ENCODE results near the gene LMF1. TPM values are rescaled to one million over a fixed set of nuclear protein-coding genes. Genes with fewer than 3 reads are reported as not detected.
"Not testable (repeated sequence)": the region's sequence is repeated elsewhere in the genome, so short reads cannot be mapped to it uniquely, and the experiment has no call there.

The LMF1 gene
- total RNA-seq, 1 experiment from 2014 or later: 7.1 TPM

GRCh38 chr16:886802-887731 is 83.7 kb downstream of the LMF1 start:
- Histone ChIP-seq H3K36me3 (replicated peaks; ENCODE audit: control insufficient read depth, insufficient read depth, low read length) (no peaks in the 10 kb centered on the region), H3K4me3 (ENCODE audit: insufficient read depth, low read depth, low read length) (peak overlapping the region; percentile 42), H3K27me3 (ENCODE audit: control insufficient read depth, insufficient read depth, low read length) (no peaks in the 10 kb centered on the region)
- peak; percentile 96 for DNase-seq

DNA sequence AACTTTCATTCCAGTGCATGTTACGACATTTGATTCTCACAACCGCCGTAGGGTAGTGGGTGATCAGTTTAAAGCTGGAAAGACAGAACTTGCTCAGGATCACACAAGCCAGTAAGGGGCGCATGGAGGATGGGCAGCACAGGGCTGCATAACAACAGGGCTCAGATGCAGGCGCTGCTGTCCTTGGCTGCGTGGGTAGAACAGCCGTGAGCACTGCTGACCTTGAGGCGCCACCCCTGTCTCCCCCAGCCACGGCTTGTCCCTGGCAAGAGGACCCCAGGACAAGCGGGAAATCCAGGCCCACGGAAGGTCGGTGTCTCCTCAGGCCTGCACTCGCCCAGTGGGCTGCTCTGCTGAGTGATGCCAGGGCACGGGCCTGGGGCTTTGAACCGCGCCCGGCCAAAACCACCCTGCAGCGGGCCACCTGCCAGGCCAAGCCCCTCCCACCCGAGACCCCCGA is 84.7 kb downstream of the LMF1 start:
- Histone ChIP-seq H3K36me3 (replicated peaks; ENCODE audit: control insufficient read depth, insufficient read depth, low read length) (no peaks in the 10 kb centered on the region), H3K4me3 (ENCODE audit: insufficient read depth, low read depth, low read length) (peak overlapping the region; percentile 46), H3K27me3 (ENCODE audit: control insufficient read depth, insufficient read depth, low read length) (no peaks in the 10 kb centered on the region)
- peak; percentile 95 for DNase-seq

DNA sequence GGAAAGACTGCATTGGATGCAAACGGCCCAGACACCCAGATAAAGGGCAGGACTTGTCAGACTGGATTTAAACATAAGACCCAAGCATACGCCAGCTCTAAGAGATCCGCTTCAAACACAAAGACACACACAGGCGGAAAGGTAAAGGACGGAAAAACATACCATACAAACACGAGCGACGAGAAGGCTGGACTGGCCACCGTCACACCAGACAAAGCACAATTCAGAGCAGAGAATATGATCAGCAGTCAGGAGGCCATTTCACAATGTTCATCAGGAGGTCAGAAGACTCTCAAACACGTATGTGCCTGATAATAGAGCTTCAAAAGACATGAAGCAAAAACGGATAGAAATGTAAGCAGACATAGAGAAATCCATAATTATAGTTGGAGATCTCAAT is 85.4 kb downstream of the LMF1 start:
- no peaks in the 10 kb centered on the region for H3K27me3 ChIP-seq (ENCODE audit: control insufficient read depth, insufficient read depth, low read length)
- H3K4me3 ChIP-seq (ENCODE audit: insufficient read depth, low read depth, low read length): no peak overlapping the region
- no peaks in the 10 kb centered on the region for H3K36me3 ChIP-seq (replicated peaks; ENCODE audit: control insufficient read depth, insufficient read depth, low read length)
- DNase-seq: no peak

DNA sequence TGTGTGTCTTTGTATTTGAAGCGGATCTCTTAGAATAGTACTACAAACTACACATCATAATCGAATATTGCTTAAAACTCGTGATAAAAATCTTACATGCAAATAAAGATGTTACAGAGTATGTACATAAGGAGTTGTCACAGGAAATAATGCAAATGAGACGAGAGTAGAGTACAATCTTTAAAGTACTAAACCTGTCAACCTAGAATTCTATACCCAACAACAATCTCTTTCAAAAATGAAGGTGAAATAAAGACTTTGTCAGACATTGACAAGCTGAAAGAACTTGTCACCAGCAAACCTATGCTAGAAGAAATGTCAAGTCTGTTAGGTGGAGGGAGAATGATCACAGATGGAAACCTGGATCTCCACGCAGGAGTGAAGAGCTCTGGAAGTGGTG is 86.6 kb downstream of the LMF1 start:
- Histone ChIP-seq H3K27me3 (ENCODE audit: control insufficient read depth, insufficient read depth, low read length) (no peaks in the 10 kb centered on the region), H3K4me3 (ENCODE audit: insufficient read depth, low read depth, low read length) (no peak overlapping the region), H3K36me3 (replicated peaks; ENCODE audit: control insufficient read depth, insufficient read depth, low read length) (no peaks in the 10 kb centered on the region)
- no peak for DNase-seq

- DNase-seq: no peak
- H3K4me3 ChIP-seq (ENCODE audit: insufficient read depth, low read depth, low read length): no peak overlapping the region
- H3K36me3 ChIP-seq (replicated peaks; ENCODE audit: control insufficient read depth, insufficient read depth, low read length): no peaks in the 10 kb centered on the region
- no peaks in the 10 kb centered on the region for H3K27me3 ChIP-seq (ENCODE audit: control insufficient read depth, insufficient read depth, low read length)
These were observed 87.0 kb downstream of the LMF1 start for GRCh38 chr16:883781-884180.

DNA sequence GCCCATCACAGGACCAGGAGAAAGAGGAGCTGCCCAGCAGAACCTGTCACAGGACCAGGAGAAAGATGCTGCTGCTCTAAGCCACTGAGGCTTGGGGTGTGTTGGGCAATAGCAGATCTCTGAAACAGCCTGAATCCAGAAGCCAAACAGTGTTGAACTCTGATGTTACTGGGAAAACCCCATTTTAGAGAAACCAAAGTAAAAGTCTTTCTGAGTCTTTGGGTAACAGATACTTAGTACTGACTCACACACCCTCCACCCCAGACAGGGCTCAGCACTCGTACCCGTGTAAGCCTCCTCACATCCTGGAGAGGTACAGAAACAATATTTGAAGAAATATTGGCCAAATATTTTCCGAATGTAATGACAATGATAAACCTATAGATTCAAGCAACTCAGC is 87.4 kb downstream of the LMF1 start:
- DNase-seq: no peak

DNA sequence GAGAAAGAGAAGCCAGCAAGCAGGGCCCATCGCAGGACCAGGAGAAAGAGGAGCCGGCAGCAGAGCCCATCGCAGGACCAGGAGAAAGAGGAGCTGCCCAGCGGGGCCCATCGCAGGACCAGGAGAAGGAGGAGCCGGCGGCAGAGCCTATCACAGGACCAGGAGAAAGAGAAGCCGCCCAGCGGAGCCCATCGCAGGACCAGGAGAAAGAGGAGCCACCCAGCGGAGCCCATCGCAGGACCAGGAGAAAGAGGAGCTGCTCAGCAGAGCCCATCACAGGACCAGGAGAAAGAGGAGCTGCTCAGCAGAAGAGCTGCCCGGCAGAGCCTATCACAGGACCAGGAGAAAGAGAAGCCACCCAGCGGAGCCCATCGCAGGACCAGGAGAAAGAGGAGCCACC is 88.1 kb downstream of the LMF1 start:
- not testable (repeated sequence) for H3K4me3 ChIP-seq (ENCODE audit: insufficient read depth, low read depth, low read length)

More for the DNA sequence above, 87.4 kb downstream of the LMF1 start:
- Histone ChIP-seq H3K27me3 (ENCODE audit: control insufficient read depth, insufficient read depth, low read length) (no peaks in the 10 kb centered on the region), H3K36me3 (replicated peaks; ENCODE audit: control insufficient read depth, insufficient read depth, low read length) (no peaks in the 10 kb centered on the region), H3K4me3 (ENCODE audit: insufficient read depth, low read depth, low read length) (no peak overlapping the region)

DNA sequence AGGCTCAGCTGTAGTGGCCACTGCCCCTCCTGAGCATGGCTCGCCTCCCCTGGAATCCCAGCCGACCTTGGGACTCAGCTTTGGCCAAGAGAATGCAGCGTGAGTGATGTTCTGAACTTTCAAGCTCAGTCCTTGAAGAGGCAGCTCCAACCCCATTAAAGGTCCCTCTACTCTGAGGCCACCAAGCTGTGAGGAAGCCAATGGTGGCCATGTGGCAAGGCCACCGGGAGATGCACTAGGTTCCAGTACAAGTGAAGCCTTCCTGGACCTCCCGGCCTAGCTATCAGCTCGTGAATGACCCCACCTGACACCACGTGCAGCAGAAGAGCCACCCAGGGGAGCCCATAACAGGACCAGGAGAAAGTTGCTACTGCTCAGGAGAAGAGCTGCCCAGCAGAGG is 88.5 kb downstream of the LMF1 start:
- Histone ChIP-seq H3K36me3 (replicated peaks; ENCODE audit: control insufficient read depth, insufficient read depth, low read length) (no peaks in the 10 kb centered on the region), H3K27me3 (ENCODE audit: control insufficient read depth, insufficient read depth, low read length) (no peaks in the 10 kb centered on the region), H3K4me3 (ENCODE audit: insufficient read depth, low read depth, low read length) (no peak overlapping the region)
- no peak for DNase-seq

More for the DNA sequence above, 88.1 kb downstream of the LMF1 start:
- DNase-seq; H3K36me3 ChIP-seq (replicated peaks; ENCODE audit: control insufficient read depth, insufficient read depth, low read length); H3K27me3 ChIP-seq (ENCODE audit: control insufficient read depth, insufficient read depth, low read length): not testable (repeated sequence)

DNA sequence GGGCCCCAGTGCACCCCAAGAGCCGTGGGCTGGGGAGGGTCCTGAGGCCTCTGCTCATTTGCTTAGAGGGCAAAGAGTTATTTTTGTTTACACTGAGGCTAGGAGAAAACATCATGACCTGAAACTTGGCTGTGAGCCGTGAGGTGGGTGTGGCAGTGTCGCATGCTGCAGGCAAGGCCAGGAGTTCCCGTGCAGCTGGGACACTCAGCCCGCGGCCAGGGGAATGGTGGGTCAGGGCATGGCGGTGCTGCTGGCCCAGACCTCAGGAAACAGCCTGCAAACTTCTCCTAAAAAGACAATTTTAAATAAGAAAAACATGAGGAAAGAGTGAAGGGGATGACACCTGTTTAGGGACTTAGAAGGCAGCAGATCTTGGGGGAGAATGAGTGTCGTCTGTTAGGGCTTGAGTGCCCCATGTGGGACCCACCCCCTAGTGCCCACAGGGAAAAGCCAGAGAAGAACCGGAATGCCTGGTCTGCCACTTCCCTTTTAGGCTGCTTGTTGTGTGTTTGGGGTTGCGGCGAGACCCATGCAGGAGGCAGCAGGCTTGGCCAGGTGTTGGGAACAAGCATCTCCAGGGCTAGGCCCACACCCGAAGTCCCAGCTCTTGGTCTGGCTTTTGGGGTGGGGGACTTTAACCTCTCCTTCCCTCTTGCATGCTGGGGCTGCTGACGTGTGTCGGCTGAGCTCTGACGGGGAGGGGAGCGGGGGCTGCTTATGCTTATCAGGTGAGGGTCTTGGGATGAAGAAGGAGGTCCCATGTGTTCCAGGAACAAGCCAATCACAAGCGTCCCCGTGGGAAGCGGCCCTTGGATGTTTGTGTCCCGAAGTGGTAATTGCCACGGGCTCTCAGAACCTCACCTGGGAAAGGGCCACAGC is 89.3 kb downstream of the LMF1 start:
- no peaks in the 10 kb centered on the region for H3K36me3 ChIP-seq (replicated peaks; ENCODE audit: control insufficient read depth, insufficient read depth, low read length)
- no peak for DNase-seq
- no peaks in the 10 kb centered on the region for H3K27me3 ChIP-seq (ENCODE audit: control insufficient read depth, insufficient read depth, low read length)
- H3K4me3 ChIP-seq (ENCODE audit: insufficient read depth, low read depth, low read length): no peak overlapping the region

DNA sequence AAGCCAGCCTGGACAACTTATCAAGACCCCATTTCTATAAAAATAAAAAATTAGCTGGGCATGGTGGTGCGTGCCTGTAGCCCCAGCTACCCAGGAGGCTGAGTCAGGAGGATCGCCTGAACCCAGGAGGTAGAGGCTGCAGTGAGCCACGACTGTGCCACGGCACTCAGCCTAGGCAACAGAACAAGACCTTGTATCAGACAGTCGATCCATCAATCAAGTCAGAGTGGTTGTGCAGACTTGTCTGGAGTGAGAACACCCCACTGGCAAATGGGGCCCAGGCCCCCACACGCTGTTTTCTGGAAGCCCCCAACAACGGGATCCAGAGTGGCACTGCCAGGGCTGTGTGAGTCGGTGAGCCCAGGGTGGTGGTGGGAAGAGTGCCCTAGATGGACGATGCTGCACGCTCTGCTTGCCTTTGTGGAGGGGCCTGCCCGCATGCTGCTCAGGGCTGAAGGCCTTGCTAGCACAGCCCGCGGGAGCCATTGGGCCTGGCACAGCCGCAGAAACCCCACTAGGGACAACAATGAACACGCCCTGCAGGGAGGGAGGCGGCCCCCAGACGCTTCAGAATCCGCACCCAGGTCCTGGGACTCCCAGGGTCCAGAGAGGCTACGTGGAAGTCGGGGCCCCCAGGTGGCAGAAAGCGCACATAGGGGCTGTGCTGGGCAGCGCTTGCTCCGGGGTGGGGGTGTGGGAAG is 90.2 kb downstream of the LMF1 start:
- Histone ChIP-seq H3K36me3 (replicated peaks; ENCODE audit: control insufficient read depth, insufficient read depth, low read length) (no peaks in the 10 kb centered on the region), H3K27me3 (ENCODE audit: control insufficient read depth, insufficient read depth, low read length) (no peaks in the 10 kb centered on the region), H3K4me3 (ENCODE audit: insufficient read depth, low read depth, low read length) (no peak overlapping the region)
- no peak for DNase-seq

- no peaks in the 10 kb centered on the region for H3K36me3 ChIP-seq (replicated peaks; ENCODE audit: control insufficient read depth, insufficient read depth, low read length)
- DNase-seq: no peak
- no peak overlapping the region for H3K4me3 ChIP-seq (ENCODE audit: insufficient read depth, low read depth, low read length)
- H3K27me3 ChIP-seq (ENCODE audit: control insufficient read depth, insufficient read depth, low read length): no peaks in the 10 kb centered on the region
These were observed 90.8 kb downstream of the LMF1 start for GRCh38 chr16:879986-880385.

DNA sequence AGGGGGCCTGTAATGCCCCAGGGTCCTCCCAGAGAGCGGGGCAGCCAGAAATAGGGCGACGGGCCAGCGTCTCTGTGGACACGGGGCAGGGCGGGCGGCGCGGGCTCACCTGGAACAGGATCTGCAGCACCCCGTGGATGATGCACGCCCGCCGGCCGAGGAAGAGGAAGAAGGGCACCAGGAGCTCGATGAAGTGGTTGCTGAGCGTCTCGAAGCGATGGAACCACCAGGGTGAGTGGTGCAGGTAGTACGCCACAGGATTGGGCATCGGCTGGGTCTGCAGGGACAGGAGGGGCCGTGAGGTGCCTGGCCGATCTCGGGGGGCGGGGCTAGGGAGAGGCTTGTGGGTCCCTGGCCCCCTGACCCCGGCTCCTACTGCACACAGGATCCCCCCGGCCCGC is 91.3 kb downstream of the LMF1 start:
- no peak for DNase-seq
- Histone ChIP-seq H3K36me3 (replicated peaks; ENCODE audit: control insufficient read depth, insufficient read depth, low read length) (no peaks in the 10 kb centered on the region), H3K4me3 (ENCODE audit: insufficient read depth, low read depth, low read length) (no peak overlapping the region), H3K27me3 (ENCODE audit: control insufficient read depth, insufficient read depth, low read length) (no peaks in the 10 kb centered on the region)

DNA sequence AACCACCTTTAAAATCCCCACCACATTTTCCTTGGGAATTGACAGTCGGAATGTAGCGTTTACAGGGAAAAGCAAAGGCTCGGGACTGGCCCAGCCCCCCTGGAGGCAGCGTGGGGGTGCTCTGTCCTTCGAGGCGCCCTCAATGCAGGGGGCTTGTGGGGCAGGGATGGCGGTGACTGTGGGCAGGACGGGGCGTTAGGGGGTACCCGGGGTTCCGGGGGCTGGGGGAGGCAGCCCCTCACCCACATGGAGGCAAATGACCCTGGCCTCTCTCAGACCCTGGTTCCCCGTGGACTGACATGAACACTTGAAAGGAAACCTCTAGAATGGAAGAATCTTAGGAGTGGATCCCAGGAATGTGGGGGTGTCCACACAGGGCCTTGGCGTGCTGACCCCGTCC is 91.9 kb downstream of the LMF1 start:
- Histone ChIP-seq H3K27me3 (ENCODE audit: control insufficient read depth, insufficient read depth, low read length) (no peaks in the 10 kb centered on the region), H3K4me3 (ENCODE audit: insufficient read depth, low read depth, low read length) (no peak overlapping the region), H3K36me3 (replicated peaks; ENCODE audit: control insufficient read depth, insufficient read depth, low read length) (no peaks in the 10 kb centered on the region)
- no peak for DNase-seq

DNA sequence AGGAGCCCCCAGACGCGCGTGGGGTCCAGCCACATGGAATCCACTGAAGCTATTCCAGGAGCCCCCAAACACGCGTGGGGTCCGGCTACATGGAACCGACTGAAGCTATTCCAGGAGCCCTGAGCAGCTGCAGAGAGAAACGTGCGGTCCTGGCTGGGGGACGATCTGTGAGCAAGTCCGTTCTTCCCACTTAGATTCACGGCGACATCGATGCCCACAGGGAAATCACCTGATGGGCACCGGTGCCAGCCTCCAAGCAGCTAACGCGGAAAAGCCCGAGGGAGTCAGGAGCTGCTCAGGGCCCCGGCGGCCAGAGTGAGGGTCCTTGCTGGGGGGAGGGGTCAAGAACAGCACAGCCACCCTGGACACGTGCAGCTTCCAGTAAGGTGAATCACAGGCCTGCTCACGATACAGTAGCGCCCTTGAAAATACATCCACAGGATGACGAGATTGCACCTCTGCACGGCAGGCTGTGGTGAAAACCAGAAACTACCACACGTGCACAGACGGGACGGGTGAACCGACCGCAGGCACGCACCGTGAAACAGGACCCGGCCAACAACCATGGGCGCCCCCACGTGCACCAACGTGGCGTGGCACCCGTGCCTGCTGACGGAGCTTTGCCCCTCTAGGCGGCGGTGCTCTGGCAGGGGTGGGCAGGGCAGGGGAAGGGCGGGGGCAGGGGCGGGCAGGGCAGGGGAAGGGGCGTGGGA is 92.6 kb downstream of the LMF1 start:
- DNase-seq: peak; percentile 92

More for the DNA sequence above, 92.6 kb downstream of the LMF1 start:
- Histone ChIP-seq H3K27me3 (ENCODE audit: control insufficient read depth, insufficient read depth, low read length) (no peaks in the 10 kb centered on the region), H3K4me3 (ENCODE audit: insufficient read depth, low read depth, low read length) (no peak overlapping the region), H3K36me3 (replicated peaks; ENCODE audit: control insufficient read depth, insufficient read depth, low read length) (no peaks in the 10 kb centered on the region)

Data from H7 (cell line).